Measurements from ENCODE around the gene SPAG4.

DNA sequence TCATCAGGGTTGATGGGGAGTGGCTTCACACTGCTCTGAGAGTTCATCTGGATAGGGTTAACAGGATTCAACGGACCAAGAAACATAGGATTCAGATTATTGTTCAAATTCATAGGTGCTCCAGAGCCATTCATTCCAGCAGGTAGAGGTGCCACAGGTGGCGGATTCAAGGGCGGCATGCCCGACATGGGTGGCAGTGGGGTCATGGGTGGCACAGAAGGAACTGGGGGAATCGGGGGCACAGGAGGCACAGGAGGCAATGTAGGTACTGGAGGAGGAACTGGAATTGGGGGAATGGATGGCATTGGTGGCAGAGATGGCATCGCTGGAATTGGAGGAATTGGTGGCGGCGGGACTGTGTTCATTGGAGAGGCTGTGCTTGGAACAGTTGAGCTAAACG, 38.8 kb downstream of the SPAG4 start:
- TF ChIP-seq, protein P1, sequence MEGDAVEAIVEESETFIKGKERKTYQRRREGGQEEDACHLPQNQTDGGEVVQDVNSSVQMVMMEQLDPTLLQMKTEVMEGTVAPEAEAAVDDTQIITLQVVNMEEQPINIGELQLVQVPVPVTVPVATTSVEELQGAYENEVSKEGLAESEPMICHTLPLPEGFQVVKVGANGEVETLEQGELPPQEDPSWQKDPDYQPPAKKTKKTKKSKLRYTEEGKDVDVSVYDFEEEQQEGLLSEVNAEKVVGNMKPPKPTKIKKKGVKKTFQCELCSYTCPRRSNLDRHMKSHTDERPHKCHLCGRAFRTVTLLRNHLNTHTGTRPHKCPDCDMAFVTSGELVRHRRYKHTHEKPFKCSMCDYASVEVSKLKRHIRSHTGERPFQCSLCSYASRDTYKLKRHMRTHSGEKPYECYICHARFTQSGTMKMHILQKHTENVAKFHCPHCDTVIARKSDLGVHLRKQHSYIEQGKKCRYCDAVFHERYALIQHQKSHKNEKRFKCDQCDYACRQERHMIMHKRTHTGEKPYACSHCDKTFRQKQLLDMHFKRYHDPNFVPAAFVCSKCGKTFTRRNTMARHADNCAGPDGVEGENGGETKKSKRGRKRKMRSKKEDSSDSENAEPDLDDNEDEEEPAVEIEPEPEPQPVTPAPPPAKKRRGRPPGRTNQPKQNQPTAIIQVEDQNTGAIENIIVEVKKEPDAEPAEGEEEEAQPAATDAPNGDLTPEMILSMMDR (conservative IDR thresholded peaks at IDR 0.05; ENCODE audit: low read depth, low read length), result no peak
- no peak for TF ChIP-seq EZH2 (IDR thresholded peaks at IDR 0.05; ENCODE audit: borderline replicate concordance, low read depth, low read length, poor library complexity, severe bottlenecking)
